Measurements from ENCODE around the gene POLR2F.

The POLR2F gene

DNA sequence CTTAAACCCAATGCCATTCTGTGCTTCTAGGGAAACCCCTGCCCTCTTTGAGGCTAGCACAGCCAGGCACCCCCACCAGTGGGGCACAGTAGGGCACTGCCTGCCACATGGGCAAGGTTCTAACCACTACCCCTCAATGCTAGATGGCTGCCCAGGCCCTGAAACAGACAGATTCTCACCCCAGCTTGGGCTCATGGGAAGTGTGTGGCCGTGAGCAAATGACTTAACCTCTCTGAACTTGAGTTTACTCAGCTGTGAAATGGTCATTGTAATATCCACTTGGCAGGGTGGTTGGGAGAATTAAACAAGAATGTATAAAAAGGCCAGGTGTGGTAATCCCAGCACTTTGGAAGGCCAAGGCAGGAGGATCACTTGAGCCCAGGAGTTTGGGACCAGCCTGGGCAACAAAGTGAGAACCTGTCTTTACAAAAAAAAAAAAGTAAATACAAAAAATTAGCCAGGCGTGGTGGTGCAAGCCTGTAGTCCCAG is 22.5 kb upstream of the POLR2F start:
- H3K4me3 ChIP-seq: no peak overlapping the region
- intact Hi-C loops (cut with DNase I; ENCODE audit: low total_unique reads): loop anchor here (5.0 kb wide), 2 partner anchors 44 to 114 kb away; no protein-coding TSS in a partner anchor
- H3K36me3 ChIP-seq: peaks cover 31 to 75% (median 57%) of the 10 kb centered on the region in 3 donors
- TF ChIP-seq, protein P1, sequence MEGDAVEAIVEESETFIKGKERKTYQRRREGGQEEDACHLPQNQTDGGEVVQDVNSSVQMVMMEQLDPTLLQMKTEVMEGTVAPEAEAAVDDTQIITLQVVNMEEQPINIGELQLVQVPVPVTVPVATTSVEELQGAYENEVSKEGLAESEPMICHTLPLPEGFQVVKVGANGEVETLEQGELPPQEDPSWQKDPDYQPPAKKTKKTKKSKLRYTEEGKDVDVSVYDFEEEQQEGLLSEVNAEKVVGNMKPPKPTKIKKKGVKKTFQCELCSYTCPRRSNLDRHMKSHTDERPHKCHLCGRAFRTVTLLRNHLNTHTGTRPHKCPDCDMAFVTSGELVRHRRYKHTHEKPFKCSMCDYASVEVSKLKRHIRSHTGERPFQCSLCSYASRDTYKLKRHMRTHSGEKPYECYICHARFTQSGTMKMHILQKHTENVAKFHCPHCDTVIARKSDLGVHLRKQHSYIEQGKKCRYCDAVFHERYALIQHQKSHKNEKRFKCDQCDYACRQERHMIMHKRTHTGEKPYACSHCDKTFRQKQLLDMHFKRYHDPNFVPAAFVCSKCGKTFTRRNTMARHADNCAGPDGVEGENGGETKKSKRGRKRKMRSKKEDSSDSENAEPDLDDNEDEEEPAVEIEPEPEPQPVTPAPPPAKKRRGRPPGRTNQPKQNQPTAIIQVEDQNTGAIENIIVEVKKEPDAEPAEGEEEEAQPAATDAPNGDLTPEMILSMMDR (IDR thresholded peaks at IDR 0.05): no peak
- DNase-seq: no peak
- no peaks in the 10 kb centered on the region for H3K9me3 ChIP-seq
- peaks cover 5 to 32% (median 24%) of the 10 kb centered on the region in 4 donors for H3K4me1 ChIP-seq
- H3K27me3 ChIP-seq: no peaks in the 10 kb centered on the region
- H3K27ac ChIP-seq: peak overlapping the region; percentile 17 to 81

DNA sequence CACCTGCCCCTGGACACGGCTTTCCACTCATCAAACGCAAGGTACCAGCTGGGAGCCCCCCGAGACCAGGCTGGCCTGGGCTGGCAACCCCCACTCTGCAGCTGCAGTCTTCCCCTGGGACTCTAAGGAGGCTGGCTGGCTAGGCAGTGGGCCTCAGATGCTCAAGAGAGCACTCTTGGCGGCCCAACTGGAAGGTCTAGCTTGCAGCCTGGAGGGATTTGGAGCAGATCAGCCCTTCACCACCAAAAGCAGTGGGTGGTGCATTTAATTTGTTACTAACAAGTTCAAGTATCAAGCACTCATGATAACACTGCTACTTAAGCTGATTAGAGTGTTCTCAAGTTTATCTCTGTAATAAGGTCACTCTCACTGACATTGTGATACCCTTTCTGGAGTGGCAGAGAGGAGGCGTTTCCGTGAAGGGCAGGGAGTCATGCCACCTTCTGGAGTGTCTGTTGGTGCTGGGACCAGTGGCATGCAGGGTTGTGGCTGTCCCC is 21.6 kb upstream of the POLR2F start:
- intact Hi-C loops (cut with DNase I; ENCODE audit: low total_unique reads): loop anchor here (2.0 to 5.0 kb wide), 3 partner anchors 25 to 115 kb away; partner anchors contain the start of gene MICALL1
- Histone ChIP-seq H3K27ac (peak overlapping the region in 1 of 2 donors; percentile 81), H3K36me3 (peaks cover 31 to 75% (median 57%) of the 10 kb centered on the region in 3 donors), H3K9me3 (no peaks in the 10 kb centered on the region), H3K4me1 (peaks cover 5 to 32% (median 24%) of the 10 kb centered on the region in 4 donors), H3K4me3 (no peak overlapping the region), H3K27me3 (no peaks in the 10 kb centered on the region)
- TF ChIP-seq, protein P1 (IDR thresholded peaks at IDR 0.05): no peak
- DNase-seq: no peak

- peak overlapping the region in 1 of 2 donors; percentile 81 for H3K27ac ChIP-seq
- H3K36me3 ChIP-seq: peaks cover 32 to 75% (median 57%) of the 10 kb centered on the region in 3 donors
- no peak overlapping the region for H3K4me3 ChIP-seq
- peaks cover 5 to 32% (median 24%) of the 10 kb centered on the region in 4 donors for H3K4me1 ChIP-seq
- TF ChIP-seq, protein P1 (IDR thresholded peaks at IDR 0.05): no peak
- DNase-seq: no peak
- no peaks in the 10 kb centered on the region for H3K9me3 ChIP-seq
- H3K27me3 ChIP-seq: no peaks in the 10 kb centered on the region
- intact Hi-C loops (cut with DNase I; ENCODE audit: low total_unique reads): loop anchor here (2.0 to 5.0 kb wide), 3 partner anchors 26 to 115 kb away; partner anchors contain the start of gene MICALL1
These were observed 21.1 kb upstream of the POLR2F start for GRCh38 chr22:37932401-37932800.

DNA sequence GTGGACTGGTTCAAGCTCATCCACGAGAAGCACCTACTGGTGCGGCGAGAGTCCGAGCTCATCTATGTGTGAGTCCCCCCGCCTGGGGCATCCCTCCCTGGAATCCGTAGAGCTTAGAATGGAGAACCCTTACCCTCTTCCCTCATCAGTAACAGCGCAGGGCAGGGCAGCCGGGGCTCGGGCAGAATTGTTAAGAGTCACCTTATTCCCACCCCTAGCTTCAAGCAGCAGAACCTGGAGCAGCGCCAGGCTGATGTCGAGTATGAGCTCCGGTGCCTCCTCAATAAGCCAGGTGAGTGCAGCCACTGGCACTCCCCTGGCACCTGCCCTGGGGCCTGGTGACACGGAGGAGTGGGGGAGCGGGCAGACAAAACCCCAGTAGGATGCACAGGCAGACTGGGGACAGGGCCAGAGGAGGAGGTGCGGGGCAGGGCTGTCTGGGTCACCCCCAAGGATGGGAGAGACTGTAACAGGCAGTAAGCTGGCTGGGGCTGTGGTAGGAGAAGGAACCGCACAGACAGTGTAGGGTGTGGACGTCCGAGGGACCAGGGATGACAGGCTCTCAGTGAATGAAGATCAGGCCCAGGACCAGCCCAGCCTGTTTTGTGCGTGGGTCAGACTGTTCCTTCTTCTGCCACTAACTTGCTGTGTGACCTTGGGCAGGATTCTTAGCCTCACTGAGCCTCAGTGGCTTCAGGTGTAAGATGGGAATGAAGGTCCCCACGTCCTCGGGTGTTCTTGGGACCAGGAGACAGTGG is 20.5 kb upstream of the POLR2F start:
- H3K36me3 ChIP-seq: peaks cover 32 to 75% (median 57%) of the 10 kb centered on the region in 3 donors
- no peak overlapping the region for H3K4me3 ChIP-seq
- no peaks in the 10 kb centered on the region for H3K27me3 ChIP-seq
- peak overlapping the region; percentile 69 to 81 for H3K27ac ChIP-seq
- no peaks in the 10 kb centered on the region for H3K9me3 ChIP-seq
- peaks cover 5 to 32% (median 24%) of the 10 kb centered on the region in 4 donors for H3K4me1 ChIP-seq
- DNase-seq: peak in 1 of 2 donors; percentile 75
- TF ChIP-seq, protein P1 (IDR thresholded peaks at IDR 0.05): no peak
- intact Hi-C loops (cut with DNase I; ENCODE audit: low total_unique reads): loop anchor here (2.0 to 5.0 kb wide), 3 partner anchors 26 to 116 kb away; partner anchors contain the start of gene MICALL1

GRCh38 chr22:37933711-37934376 is 19.7 kb upstream of the POLR2F start:
- intact Hi-C loops (cut with DNase I; ENCODE audit: low total_unique reads): loop anchor here (2.0 to 5.0 kb wide), 3 partner anchors 27 to 117 kb away; partner anchors contain the start of gene MICALL1
- no peak overlapping the region for H3K4me3 ChIP-seq

More at GRCh38 chr22:37933711-37934376, 19.7 kb upstream of the POLR2F start:
- Histone ChIP-seq H3K36me3 (peaks cover 31 to 73% (median 54%) of the 10 kb centered on the region in 3 donors), H3K27ac (peak overlapping the region; percentile 69 to 81), H3K9me3 (no peaks in the 10 kb centered on the region), H3K4me1 (peaks cover 5 to 32% (median 24%) of the 10 kb centered on the region in 4 donors), H3K27me3 (no peaks in the 10 kb centered on the region)
- TF ChIP-seq, protein P1 (IDR thresholded peaks at IDR 0.05): peak; percentile 99
- peak; percentile 91 to 96 for DNase-seq

Data from tibial artery (tissue), 4 donors.